Measurements from ENCODE around the gene TUBAL3. TPM values are rescaled to one million over a fixed set of nuclear protein-coding genes. Genes with fewer than 3 reads are reported as not detected.

Gene TUBAL3
- 0.19 and 0.40 TPM in 2 replicates for total RNA-seq (ENCODE audit: low replicate concordance)
- long read RNA-seq, partial matches to known transcripts: 0 of 1 reads
- long read RNA-seq, other reads (novel, unspliced or antisense): 1 of 1 reads

DNA sequence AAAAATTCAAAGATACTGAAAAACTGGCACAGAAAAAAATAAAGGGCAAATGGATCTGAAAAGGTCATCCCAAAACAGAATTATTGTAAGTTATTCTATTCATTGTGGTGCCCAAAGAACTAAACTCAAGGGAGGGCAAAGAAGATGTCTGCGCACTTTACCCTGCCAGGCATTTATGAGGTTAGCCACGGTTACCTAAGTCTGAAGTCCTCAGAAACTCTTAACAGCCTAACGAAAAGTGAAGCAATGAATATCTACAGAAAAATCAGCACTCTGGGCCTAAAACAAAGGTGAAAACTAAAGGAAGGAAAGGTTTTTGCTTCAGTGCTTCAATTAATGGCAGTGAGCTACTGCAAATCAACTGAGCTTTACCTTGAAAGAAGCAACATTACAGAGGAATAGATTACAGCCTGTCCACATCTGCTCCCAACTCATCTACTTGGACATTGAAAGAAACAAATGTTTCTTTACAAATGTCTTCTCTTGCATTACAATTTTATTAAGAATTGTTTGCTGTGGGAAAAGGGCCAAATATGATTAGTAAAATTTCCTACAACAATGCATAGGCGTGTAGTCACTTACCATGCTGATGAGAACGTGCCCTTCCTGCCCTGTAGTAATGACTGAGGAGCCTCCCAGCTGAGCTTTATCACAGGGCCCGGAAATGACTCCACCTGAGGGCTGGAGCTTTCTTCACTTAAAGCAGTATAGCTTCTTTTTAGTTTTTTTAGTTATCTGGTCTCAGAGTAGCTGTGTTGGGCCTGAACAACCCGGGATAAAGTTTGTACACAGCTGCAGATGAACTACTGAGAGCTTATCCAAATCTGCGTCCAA lies at the start of gene TUBAL3:
Gene TUBAL3 (minus strand): TSS at position 621 of the 834 bp plus-strand sequence. CDS start 36 bp downstream, at position 585.
- no peaks in the 10 kb centered on the region for H3K4me1 Mint-ChIP-seq (ENCODE audit: unreplicated experiment)
- H3K27me3 Mint-ChIP-seq: peaks cover 11% of the 10 kb centered on the region

DNA sequence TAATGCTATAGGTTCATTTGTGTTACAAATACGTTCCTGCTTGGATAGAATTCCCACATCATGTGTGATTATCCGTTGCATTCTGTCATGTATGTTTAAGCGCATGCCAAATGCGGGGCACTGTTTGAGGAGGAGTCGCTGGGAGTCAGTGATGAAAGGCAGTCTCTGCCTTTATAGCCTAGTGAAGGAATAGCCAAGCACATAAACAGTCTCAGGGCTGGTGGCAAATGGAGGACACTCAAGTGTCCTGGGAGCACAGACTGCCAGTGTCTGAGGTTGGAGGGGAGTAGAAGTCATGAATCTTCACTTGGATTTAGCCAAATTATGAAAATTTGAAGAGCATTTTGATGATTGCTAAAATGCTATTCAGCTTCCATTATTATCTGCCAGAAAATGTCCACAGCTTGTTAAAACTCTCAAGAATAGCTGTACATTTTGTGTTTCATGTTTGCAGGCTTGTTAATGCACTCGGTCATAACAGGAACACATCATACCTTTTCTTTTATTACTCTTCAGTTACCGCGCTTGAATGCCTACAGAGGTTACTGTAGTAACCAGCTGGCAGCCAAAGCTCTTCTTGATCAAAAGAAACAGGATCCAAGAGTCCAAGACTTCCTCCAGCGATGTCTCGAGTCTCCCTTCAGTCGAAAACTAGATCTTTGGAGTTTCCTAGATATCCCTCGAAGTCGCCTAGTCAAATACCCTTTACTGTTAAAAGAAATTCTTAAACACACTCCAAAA lies 49.3 kb upstream of the TUBAL3 start:
- H3K27ac Mint-ChIP-seq: no peak overlapping the region
- H3K4me1 Mint-ChIP-seq (ENCODE audit: unreplicated experiment): peaks cover 19% of the 10 kb centered on the region
- no peaks in the 10 kb centered on the region for H3K27me3 Mint-ChIP-seq
- peaks cover 55% of the 10 kb centered on the region for H3K36me3 Mint-ChIP-seq
- H3K9me3 Mint-ChIP-seq: no peaks in the 10 kb centered on the region
- TF ChIP-seq, protein P1, sequence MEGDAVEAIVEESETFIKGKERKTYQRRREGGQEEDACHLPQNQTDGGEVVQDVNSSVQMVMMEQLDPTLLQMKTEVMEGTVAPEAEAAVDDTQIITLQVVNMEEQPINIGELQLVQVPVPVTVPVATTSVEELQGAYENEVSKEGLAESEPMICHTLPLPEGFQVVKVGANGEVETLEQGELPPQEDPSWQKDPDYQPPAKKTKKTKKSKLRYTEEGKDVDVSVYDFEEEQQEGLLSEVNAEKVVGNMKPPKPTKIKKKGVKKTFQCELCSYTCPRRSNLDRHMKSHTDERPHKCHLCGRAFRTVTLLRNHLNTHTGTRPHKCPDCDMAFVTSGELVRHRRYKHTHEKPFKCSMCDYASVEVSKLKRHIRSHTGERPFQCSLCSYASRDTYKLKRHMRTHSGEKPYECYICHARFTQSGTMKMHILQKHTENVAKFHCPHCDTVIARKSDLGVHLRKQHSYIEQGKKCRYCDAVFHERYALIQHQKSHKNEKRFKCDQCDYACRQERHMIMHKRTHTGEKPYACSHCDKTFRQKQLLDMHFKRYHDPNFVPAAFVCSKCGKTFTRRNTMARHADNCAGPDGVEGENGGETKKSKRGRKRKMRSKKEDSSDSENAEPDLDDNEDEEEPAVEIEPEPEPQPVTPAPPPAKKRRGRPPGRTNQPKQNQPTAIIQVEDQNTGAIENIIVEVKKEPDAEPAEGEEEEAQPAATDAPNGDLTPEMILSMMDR (conservative IDR thresholded peaks at IDR 0.05): no peak
- DNase-seq (ENCODE audit: extremely low spot score, unreplicated experiment): no peak
- no peak overlapping the region for H3K4me3 Mint-ChIP-seq

More for the DNA sequence above, at the start of gene TUBAL3:
- DNase-seq (ENCODE audit: extremely low spot score, unreplicated experiment): no peak
- H3K27ac Mint-ChIP-seq: no peak within 1 kb of the TSS
- no peak within 1 kb of the TSS for H3K4me3 Mint-ChIP-seq
- H3K9me3 Mint-ChIP-seq: peaks cover 14% of the 10 kb centered on the region
- no peaks in the 10 kb centered on the region for H3K36me3 Mint-ChIP-seq
- TF ChIP-seq, protein P1 (conservative IDR thresholded peaks at IDR 0.05): no peak

DNA sequence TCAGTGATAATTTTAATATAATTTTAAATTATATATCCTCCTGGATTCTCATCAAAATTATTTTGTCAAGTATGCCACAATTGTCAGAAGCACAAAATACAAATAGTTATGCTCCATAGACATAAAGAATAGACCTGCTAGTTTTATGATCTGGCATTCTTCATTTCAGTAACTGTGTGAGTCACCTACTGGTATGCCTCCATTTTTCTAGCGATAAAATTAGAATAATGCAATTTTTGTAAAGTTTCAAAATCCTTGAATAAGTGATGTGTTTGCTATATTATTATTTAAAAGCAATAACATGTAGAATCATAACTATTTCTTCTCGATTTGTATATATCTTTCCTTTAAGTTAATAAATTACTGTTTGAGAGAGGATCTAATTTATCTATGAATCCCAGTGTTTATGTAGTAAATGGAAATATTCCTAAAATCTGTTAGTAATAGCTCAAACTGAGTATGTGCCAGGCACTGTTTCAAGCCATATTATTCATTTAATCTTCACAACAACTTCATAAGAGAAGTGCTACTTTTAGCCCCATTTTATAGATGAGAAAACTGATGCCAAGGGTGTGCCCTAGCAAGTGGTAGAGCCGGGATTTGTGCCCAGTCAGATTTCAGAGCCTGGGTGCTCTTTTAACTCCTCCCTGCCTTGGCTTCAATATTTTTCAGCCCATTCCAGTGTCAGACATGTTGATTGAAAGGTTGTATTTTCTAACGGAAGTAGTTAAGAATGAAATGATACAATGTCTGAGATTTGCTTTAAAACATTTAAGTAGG lies 46.2 kb upstream of the TUBAL3 start:
- no peak for DNase-seq (ENCODE audit: extremely low spot score, unreplicated experiment)
- TF ChIP-seq, protein P1 (conservative IDR thresholded peaks at IDR 0.05): no peak
- Mint-ChIP-seq H3K9me3 (no peaks in the 10 kb centered on the region), H3K36me3 (peaks cover 36% of the 10 kb centered on the region), H3K27ac (no peak overlapping the region), H3K27me3 (no peaks in the 10 kb centered on the region), H3K4me3 (peak overlapping the region; percentile 67), H3K4me1 (ENCODE audit: unreplicated experiment) (peaks cover 34% of the 10 kb centered on the region)

DNA sequence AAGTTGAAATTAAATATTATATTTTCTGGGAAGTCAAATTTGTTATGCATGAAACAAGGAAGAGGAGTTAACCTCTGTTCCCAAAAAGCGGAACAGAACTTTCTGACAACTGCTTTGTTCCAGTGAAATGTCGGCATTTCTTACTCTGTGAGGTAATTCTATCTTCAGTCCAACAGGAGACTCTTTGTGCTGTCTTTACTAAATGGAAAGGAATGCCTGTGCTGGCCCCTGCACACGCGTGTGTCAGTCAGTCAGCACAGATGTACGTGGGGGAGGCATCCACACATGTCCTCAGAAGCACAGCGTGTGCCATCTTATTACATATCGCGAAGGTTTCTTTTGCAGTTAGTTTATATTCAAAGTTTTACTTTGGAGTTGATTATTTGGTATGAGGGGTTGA lies 45.2 kb upstream of the TUBAL3 start:
- H3K9me3 Mint-ChIP-seq: no peaks in the 10 kb centered on the region
- H3K4me3 Mint-ChIP-seq: peak overlapping the region; percentile 87
- no peak for DNase-seq (ENCODE audit: extremely low spot score, unreplicated experiment)
- TF ChIP-seq, protein P1 (conservative IDR thresholded peaks at IDR 0.05): peak; percentile 45
- H3K27ac Mint-ChIP-seq: peak overlapping the region; percentile 77
- H3K4me1 Mint-ChIP-seq (ENCODE audit: unreplicated experiment): peaks cover 38% of the 10 kb centered on the region
- H3K27me3 Mint-ChIP-seq: no peaks in the 10 kb centered on the region
- H3K36me3 Mint-ChIP-seq: peaks cover 30% of the 10 kb centered on the region

DNA sequence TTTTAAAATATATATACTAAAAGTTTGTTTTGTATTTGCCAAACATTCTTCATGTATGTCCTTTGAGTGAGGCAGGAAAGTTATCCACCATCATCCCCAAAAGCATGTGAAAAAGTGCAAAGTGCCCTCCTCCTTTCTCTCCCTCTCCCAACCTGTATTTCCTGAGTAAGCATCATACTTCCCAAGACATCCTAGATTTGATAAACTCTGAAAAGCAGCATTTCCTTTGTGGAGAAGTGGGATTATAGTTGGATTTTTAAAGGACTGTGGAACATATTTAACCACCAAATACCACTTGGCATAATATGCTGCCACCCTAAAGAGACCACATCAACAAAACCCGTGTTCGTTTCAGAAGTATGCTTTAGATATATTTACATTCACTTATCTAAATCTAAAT lies 44.6 kb upstream of the TUBAL3 start:
- Mint-ChIP-seq H3K4me3 (peak overlapping the region; percentile 97), H3K9me3 (no peaks in the 10 kb centered on the region), H3K27me3 (no peaks in the 10 kb centered on the region), H3K4me1 (ENCODE audit: unreplicated experiment) (peaks cover 43% of the 10 kb centered on the region), H3K36me3 (peaks cover 24% of the 10 kb centered on the region), H3K27ac (no peak overlapping the region)
- no peak for DNase-seq (ENCODE audit: extremely low spot score, unreplicated experiment)
- TF ChIP-seq, protein P1 (conservative IDR thresholded peaks at IDR 0.05): no peak

Data from type B pancreatic cell (in vitro differentiated cells).